Uterus (tissue), 2 donors: Measurements from ENCODE around the gene CCDC57.

Experiments used
- CTCF ChIP-seq, 4 experiments: fragments of 200-600 bp in 2 of 4; fragments of 450-650 bp in 2 of 4; sonication (generic) in 2 of 4; IDR thresholded peaks; one replicate each; pipeline ENCODE4 v1.5.1; 2016 to 2019; ENCODE audit warnings: antibody characterized with exemption in 4 of 4, mild to moderate bottlenecking in 2 of 4, moderate library complexity in 1 of 4
- POLR2A ChIP-seq, 2 donors: fragments of 450-650 bp; IDR thresholded peaks; one replicate each; pipeline ENCODE4 v1.6.1; 2016; ENCODE audit warnings: antibody characterized with exemption in 2 of 2, mild to moderate bottlenecking in 1 of 2, moderate library complexity in 1 of 2

GRCh38 chr17:82118168-82118814, 94.4 kb downstream of the CCDC57 start:
- TF ChIP-seq POLR2A (IDR thresholded peaks at IDR 0.05), result no peak
- TF ChIP-seq CTCF (IDR thresholded peaks at IDR 0.05), result no peak
